H1 (cell line): Measurements from ENCODE around the gene HMCES. TPM values are rescaled to one million over a fixed set of nuclear protein-coding genes. Genes with fewer than 3 reads are reported as not detected.

Experiments used
- CTCF ChIA-PET: fragments of 300-600 bp; sonication (Branson Sonifier 250); formaldehyde crosslinking; loops from one replicate; lab custom pipeline; 2021; ENCODE audit not compliant: partially characterized antibody; lab: Charles Lee
- POLR2A ChIA-PET: fragments of 300-600 bp; sonication (Branson Sonifier 250); formaldehyde crosslinking; loops from one replicate; lab custom pipeline; 2021; ENCODE audit warnings: inconsistent platforms; ENCODE audit not compliant: partially characterized antibody; lab: Charles Lee
- DNase-seq, 2 experiments: peaks; one replicate each; pipeline versions ENCODE4 v3.0.0 to v3.0.0-alpha.2; 2010 to 2022; ENCODE audit warnings: low spot score in 2 of 2, low read depth in 1 of 2, mixed read lengths in 1 of 2
- FAIRE-seq: peaks from 2 replicates; lab custom pipeline; 2011; peaks lifted over from hg19 to GRCh38; lab: Jason Lieb, UNC
- H2AFZ ChIP-seq: 2 replicates; pipeline ENCODE4 v1.8.1; 2012; ENCODE audit warnings: low read length, inconsistent platforms
- H2AK5ac ChIP-seq: 2 replicates; pipeline ENCODE4 v1.6.1; 2013; ENCODE audit warnings: low read depth, low read length
- H2BK120ac ChIP-seq: replicated peaks from 2 replicates; pipeline ENCODE3; 2013; ENCODE audit warnings: low read depth, low read length, inconsistent platforms
- H2BK12ac ChIP-seq: 2 replicates; pipeline ENCODE4 v1.6.1; 2013; ENCODE audit warnings: low read depth, low read length
- H2BK15ac ChIP-seq: 2 replicates; pipeline ENCODE4 v1.6.1; 2013; ENCODE audit warnings: low read length
- H2BK20ac ChIP-seq: 2 replicates; pipeline ENCODE4 v1.6.1; 2013; ENCODE audit warnings: low read length
- H2BK5ac ChIP-seq: 2 replicates; pipeline ENCODE4 v1.6.1; 2013; ENCODE audit warnings: low read depth, low read length
- H3K14ac ChIP-seq: 2 replicates; pipeline ENCODE4 v1.6.1; 2013; ENCODE audit warnings: inconsistent platforms; ENCODE audit not compliant: insufficient read length
- H3K18ac ChIP-seq: 2 replicates; pipeline ENCODE4 v1.6.1; 2013; ENCODE audit warnings: low read length; ENCODE audit errors: extremely low read depth
- H3K23ac ChIP-seq: 2 replicates; pipeline ENCODE4 v1.6.1; 2013; ENCODE audit warnings: inconsistent platforms; ENCODE audit not compliant: insufficient read length
- H3K23me2 ChIP-seq: 2 replicates; pipeline ENCODE4 v1.6.1; 2013; ENCODE audit warnings: low read depth, low read length
- H3K27ac ChIP-seq: 2 replicates; pipeline ENCODE4 v1.6.1; 2011; ENCODE audit warnings: low read depth, low read length, inconsistent platforms
- H3K27me3 ChIP-seq, 4 experiments: replicated peaks in 1 of 4; 1 replicate in 1 of 4; 2 replicates in 3 of 4; pipeline versions ENCODE4 v1.6.1 to v1.8.1; 2011 to 2013; ENCODE audit warnings: low read length in 3 of 4, mild to moderate bottlenecking in 3 of 4, inconsistent platforms in 2 of 4, mixed read lengths in 2 of 4, moderate library complexity in 1 of 4; ENCODE audit not compliant: control insufficient read depth in 3 of 4, insufficient read depth in 3 of 4; ENCODE audit errors: extremely low read depth in 1 of 4
- H3K36me3 ChIP-seq, 4 experiments: 2 replicates each; pipeline versions ENCODE4 v1.6.1 to v1.8.1; 2011 to 2013; ENCODE audit warnings: mild to moderate bottlenecking in 4 of 4, low read length in 3 of 4, moderate library complexity in 2 of 4, control low read depth in 1 of 4, inconsistent platforms in 1 of 4; ENCODE audit not compliant: insufficient read depth in 4 of 4, control insufficient read depth in 2 of 4
- H3K4ac ChIP-seq: replicated peaks from 2 replicates; pipeline ENCODE3; 2013; ENCODE audit warnings: low read length, low read depth, mixed read lengths, inconsistent platforms; ENCODE audit not compliant: insufficient read length
- H3K4me1 ChIP-seq, 4 experiments: replicated peaks in 1 of 4; 1 replicate in 1 of 4; 2 replicates in 3 of 4; pipeline versions ENCODE4 v1.6.1 to v1.8.1; 2011 to 2013; ENCODE audit warnings: low read length in 3 of 4, inconsistent platforms in 2 of 4, mixed read lengths in 1 of 4; ENCODE audit not compliant: insufficient read depth in 4 of 4, control insufficient read depth in 3 of 4
- H3K4me2 ChIP-seq, 2 experiments: 2 replicates each; pipeline versions ENCODE4 v1.6.1 to v1.8.1; 2011 to 2013; ENCODE audit warnings: low read depth in 2 of 2, low read length in 2 of 2, control low read depth in 1 of 2, inconsistent platforms in 1 of 2, mild to moderate bottlenecking in 1 of 2; ENCODE audit not compliant: insufficient read depth in 1 of 2
- H3K4me3 ChIP-seq, 4 experiments: fragments of 200-600, 300-600 bp in 1 of 4; sonication (generic), shearing (Covaris generic), sonication (Bioruptor Twin) in 1 of 4; 2 replicates each; pipeline versions ENCODE4 v1.5.1 to v1.8.1; 2011 to 2016; ENCODE audit warnings: low read length in 4 of 4, low read depth in 3 of 4, control low read depth in 2 of 4, inconsistent platforms in 2 of 4, mild to moderate bottlenecking in 2 of 4, mixed read lengths in 1 of 4, moderate library complexity in 1 of 4; ENCODE audit not compliant: insufficient read depth in 2 of 4; ENCODE audit errors: extremely low read depth in 1 of 4
- H3K56ac ChIP-seq: replicated peaks from 2 replicates; pipeline ENCODE3; 2013; ENCODE audit warnings: low read depth, mild to moderate bottlenecking, mixed read lengths, low read length, inconsistent platforms; ENCODE audit not compliant: insufficient read length
- H3K79me1 ChIP-seq: 2 replicates; pipeline ENCODE4 v1.6.1; 2013; ENCODE audit warnings: low read depth, low read length, control low read depth
- H3K79me2 ChIP-seq, 2 experiments: 2 replicates each; pipeline versions ENCODE4 v1.6.1 to v1.8.1; 2012 to 2013; ENCODE audit warnings: low read length in 2 of 2, mild to moderate bottlenecking in 2 of 2, inconsistent platforms in 1 of 2; ENCODE audit not compliant: insufficient read depth in 2 of 2, control insufficient read depth in 1 of 2
- H3K9ac ChIP-seq, 4 experiments: replicated peaks in 1 of 4; 1 replicate in 1 of 4; 2 replicates in 3 of 4; pipeline versions ENCODE4 v1.6.1 to v1.8.1; 2011 to 2013; ENCODE audit warnings: low read depth in 3 of 4, low read length in 3 of 4, control low read depth in 2 of 4, mild to moderate bottlenecking in 2 of 4, moderate library complexity in 2 of 4, inconsistent platforms in 1 of 4; ENCODE audit errors: extremely low read depth in 1 of 4
- H3K9me3 ChIP-seq, 2 experiments: 2 replicates each; pipeline versions ENCODE4 v1.6.1 to v1.8.1; 2012 to 2013; ENCODE audit warnings: mild to moderate bottlenecking in 2 of 2, moderate library complexity in 2 of 2, control low read depth in 1 of 2, inconsistent platforms in 1 of 2, low read depth in 1 of 2, low read length in 1 of 2, mixed read lengths in 1 of 2; ENCODE audit not compliant: insufficient read depth in 2 of 2
- H4K20me1 ChIP-seq, 2 experiments: replicated peaks in 1 of 2; 2 replicates each; pipeline versions ENCODE3 to v1.8.1; 2011 to 2013; ENCODE audit warnings: inconsistent platforms in 2 of 2, low read length in 2 of 2, mild to moderate bottlenecking in 1 of 2; ENCODE audit not compliant: insufficient read depth in 2 of 2, control insufficient read depth in 1 of 2
- H4K5ac ChIP-seq: 2 replicates; pipeline ENCODE4 v1.6.1; 2013; ENCODE audit warnings: low read length, low read depth, mixed read lengths, inconsistent platforms; ENCODE audit not compliant: insufficient read length
- H4K8ac ChIP-seq: 2 replicates; pipeline ENCODE4 v1.8.0; 2013; ENCODE audit warnings: mild to moderate bottlenecking, moderate library complexity, low read length, inconsistent platforms; ENCODE audit not compliant: insufficient read depth; ENCODE audit errors: extremely low read depth
- H4K91ac ChIP-seq: replicated peaks from 2 replicates; pipeline ENCODE3; 2013; ENCODE audit warnings: low read length, mixed read lengths, inconsistent platforms; ENCODE audit not compliant: insufficient read length
- HDAC6 ChIP-seq: IDR thresholded peaks from one replicate; pipeline ENCODE4 v1.7.1; 2012; ENCODE audit warnings: low read depth, mild to moderate bottlenecking, inconsistent platforms, low read length, moderate library complexity
- RXRA ChIP-seq: IDR thresholded peaks from 2 replicates; pipeline ENCODE4 v1.6.1; 2011; ENCODE audit warnings: low read depth, mild to moderate bottlenecking, low read length, moderate library complexity; ENCODE audit not compliant: insufficient read depth
- SUZ12 ChIP-seq: fragments of 200-600 bp; sonication (generic); IDR thresholded peaks from 2 replicates; pipeline ENCODE4 v1.6.1; 2012; ENCODE audit warnings: mild to moderate bottlenecking, inconsistent platforms, low read length, moderate library complexity, mixed read lengths
- WGBS, 2 experiments: shearing (Covaris generic) in 1 of 2; methylation state at CpG; one replicate each; pipeline versions ENCODE4 v1.1.6 to v1.1.7; 2013 to 2015; ENCODE audit warnings: low lambda C conversion rate in 2 of 2, mixed read lengths in 2 of 2, inconsistent platforms in 1 of 2, low coverage in 1 of 2, missing lambda C conversion rate in 1 of 2; ENCODE audit not compliant: insufficient replicate concordance in 2 of 2, insufficient coverage in 1 of 2, insufficient read length in 1 of 2; ENCODE audit errors: extremely low coverage in 1 of 2, missing lambda C conversion rate in 1 of 2; 5-methylcytosine and 5-hydroxymethylcytosine counted together
- polyA plus RNA-seq, 7 experiments: library from polyadenylated mRNA; depleted of rRNA in 3 of 7; stranded (reverse) in 5 of 7; unstranded in 2 of 7; fragments of >200 nt in 5 of 7; fragments of 200-250 nt in 2 of 7; gene quantifications; 1 replicate in 5 of 7; 2 replicates in 1 of 7; 4 replicates in 1 of 7; pipeline versions ENCODE4 v1.2.1 to v1.2.3, GENCODE V29; 2011 to 2013; ENCODE audit warnings: missing spikeins in 2 of 7, mixed read lengths in 2 of 7
- total RNA-seq: library from RNA; stranded (reverse); fragmentation: NEBNext Ultra II Directional; extraction: Animal tissue kit (Norgen Biotek cat#: 25700); gene quantifications from 2 replicates; pipeline ENCODE4 v1.2.1, GENCODE V29; 2021

Gene HMCES
- total and polyA plus RNA-seq, 2 of the 8 experiments (the other 6 are each of a cell fraction or from before 2014, with no cell fraction given) = 27.6 to 49.5 TPM

DNA sequence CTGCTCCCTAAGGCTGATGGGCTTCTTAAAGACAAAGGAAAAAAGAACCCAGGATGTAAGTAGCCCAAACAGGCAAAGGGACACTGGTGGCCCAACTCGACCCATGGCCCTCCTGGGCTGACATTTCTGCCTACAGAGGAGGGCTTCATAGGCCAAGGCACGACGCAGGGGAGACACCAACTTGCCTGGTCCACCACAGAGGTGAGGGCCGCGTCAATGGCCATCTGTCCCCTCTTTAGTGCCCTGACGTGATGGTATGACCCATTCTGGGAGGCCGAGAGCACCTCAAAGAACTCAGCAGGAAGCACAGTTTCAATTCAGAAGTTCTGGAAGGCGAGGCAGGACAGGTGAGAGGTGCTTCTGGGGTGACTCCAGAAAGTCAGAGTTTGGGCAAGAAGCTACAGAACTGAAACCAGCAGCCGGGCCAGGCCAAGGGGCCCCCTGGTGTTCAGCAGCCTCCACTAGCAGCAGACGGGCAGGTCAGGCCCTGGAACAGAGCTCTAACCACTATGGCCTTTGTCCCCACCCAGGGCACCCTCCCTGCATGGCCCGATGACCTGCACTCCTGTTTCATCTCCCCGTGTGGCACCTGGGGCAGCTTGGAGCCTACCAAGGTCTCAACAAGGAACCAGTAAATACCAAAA is 45.1 kb downstream of the HMCES start:
- H4K91ac ChIP-seq = no peak overlapping the region
- no peak overlapping the region for H2BK20ac ChIP-seq
- no peak overlapping the region for H2BK120ac ChIP-seq
- no peaks in the 10 kb centered on the region for H3K4me1 ChIP-seq
- no peak overlapping the region for H2BK15ac ChIP-seq
- no peak overlapping the region for H3K27ac ChIP-seq
- no peak overlapping the region for H3K23ac ChIP-seq
- H3K56ac ChIP-seq = no peak overlapping the region
- no peak overlapping the region for H4K8ac ChIP-seq
- no peaks in the 10 kb centered on the region for H3K9me3 ChIP-seq
- H2BK12ac ChIP-seq = no peak overlapping the region
- no peak overlapping the region for H2AK5ac ChIP-seq
- H3K79me2 ChIP-seq = no peaks in the 10 kb centered on the region
- CTCF ChIA-PET = interaction anchor here (0.6 to 1.5 kb wide), 5 partner anchors 7 to 340 kb away, joined by 3 to 4 read pairs (median 3); a partner anchor contains a TSS
- POLR2A ChIA-PET = interaction anchor here (0.6 to 9.3 kb wide), 2 partner anchors 7 to 308 kb away, joined by 4 to 112 read pairs; a partner anchor contains a TSS
- H4K5ac ChIP-seq = no peak overlapping the region
- H3K27me3 ChIP-seq = no peaks in the 10 kb centered on the region
- peaks cover 2 to 14% (median 9%) of the 10 kb centered on the region in 4 experiments; a peak in 4 of 8 replicates for H3K36me3 ChIP-seq
- no peak overlapping the region for H3K9ac ChIP-seq
- H2BK5ac ChIP-seq = no peak overlapping the region
- H4K20me1 ChIP-seq = peaks cover 0 to 9% of the 10 kb centered on the region in 2 experiments
- H3K14ac ChIP-seq = no peak overlapping the region
- 93% methylated on average over 10 of the region's 12 CpGs; no CpG with 5 or more reads in 1 of the 2 experiments for WGBS, 2 experiments
- H3K79me1 ChIP-seq = peaks cover 3% of the 10 kb centered on the region; the same call in 1 of the 2 replicates
- H2AFZ ChIP-seq = no peak overlapping the region
- H3K4me2 ChIP-seq = no peak overlapping the region
- H3K4me3 ChIP-seq = no peak overlapping the region
- H3K18ac ChIP-seq = no peak overlapping the region
- H3K4ac ChIP-seq = no peak overlapping the region
- DNase-seq (no peak), FAIRE-seq (no peak)
- peaks cover 3% of the 10 kb centered on the region; the same call in 1 of the 2 replicates for H3K23me2 ChIP-seq
- no peak for TF ChIP-seq RXRA
- TF ChIP-seq HDAC6 = no peak
- TF ChIP-seq SUZ12 = no peak
